ENCODE measurements around the gene HDLBP. TPM values are rescaled to one million over a fixed set of nuclear protein-coding genes. Genes with fewer than 3 reads are reported as not detected.

The HDLBP gene
- total and polyA plus RNA-seq, 12 donors: 206 to 419 (median 353) TPM

DNA sequence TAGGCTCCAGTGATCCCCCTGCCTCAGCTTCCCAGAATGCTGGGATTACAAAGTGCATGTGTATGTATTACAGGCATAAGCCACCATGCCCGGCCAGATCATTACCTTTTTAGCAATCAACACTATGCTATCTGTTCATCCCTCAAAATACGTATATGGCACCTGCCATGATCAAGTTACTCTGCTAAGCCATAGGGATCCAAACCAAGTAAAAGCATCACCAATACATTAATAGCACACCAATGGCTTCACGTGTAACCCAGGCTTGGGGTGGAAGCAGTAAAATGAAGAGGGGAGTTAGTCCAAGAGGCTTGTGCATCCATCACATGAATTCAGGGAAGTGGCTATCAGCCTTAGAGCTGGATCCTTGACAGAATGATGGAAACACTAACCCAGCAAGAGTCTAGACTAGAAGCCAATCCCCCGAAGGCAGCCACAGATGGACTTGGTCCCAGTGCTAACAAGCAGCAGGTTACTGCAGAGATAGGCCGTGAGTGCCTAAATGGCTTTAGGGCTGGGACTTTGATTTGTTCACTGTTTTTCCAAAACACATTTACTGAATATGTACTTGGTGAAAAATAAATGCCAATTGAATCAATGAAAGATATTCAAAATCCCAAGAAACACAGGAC is 11.3 kb downstream of the HDLBP start:
- peaks cover 0 to 5% (median 0%) of the 10 kb centered on the region in 9 donors for H3K36me3 ChIP-seq
- TF ChIP-seq, protein P1, sequence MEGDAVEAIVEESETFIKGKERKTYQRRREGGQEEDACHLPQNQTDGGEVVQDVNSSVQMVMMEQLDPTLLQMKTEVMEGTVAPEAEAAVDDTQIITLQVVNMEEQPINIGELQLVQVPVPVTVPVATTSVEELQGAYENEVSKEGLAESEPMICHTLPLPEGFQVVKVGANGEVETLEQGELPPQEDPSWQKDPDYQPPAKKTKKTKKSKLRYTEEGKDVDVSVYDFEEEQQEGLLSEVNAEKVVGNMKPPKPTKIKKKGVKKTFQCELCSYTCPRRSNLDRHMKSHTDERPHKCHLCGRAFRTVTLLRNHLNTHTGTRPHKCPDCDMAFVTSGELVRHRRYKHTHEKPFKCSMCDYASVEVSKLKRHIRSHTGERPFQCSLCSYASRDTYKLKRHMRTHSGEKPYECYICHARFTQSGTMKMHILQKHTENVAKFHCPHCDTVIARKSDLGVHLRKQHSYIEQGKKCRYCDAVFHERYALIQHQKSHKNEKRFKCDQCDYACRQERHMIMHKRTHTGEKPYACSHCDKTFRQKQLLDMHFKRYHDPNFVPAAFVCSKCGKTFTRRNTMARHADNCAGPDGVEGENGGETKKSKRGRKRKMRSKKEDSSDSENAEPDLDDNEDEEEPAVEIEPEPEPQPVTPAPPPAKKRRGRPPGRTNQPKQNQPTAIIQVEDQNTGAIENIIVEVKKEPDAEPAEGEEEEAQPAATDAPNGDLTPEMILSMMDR (IDR thresholded peaks at IDR 0.05): no peak
- ATAC-seq (peak in 4 of 8 donors; percentile 44 to 60 (median 54)), DNase-seq (no peak)
- intact Hi-C loops (cut with DNase I): no loop called here
- H3K27me3 ChIP-seq: no peaks in the 10 kb centered on the region
- no peak overlapping the region for H3K4me3 ChIP-seq
- H3K27ac ChIP-seq: peak overlapping the region in 2 of 10 donors; percentile 39 to 53
- H3K9me3 ChIP-seq: no peaks in the 10 kb centered on the region
- H3K4me1 ChIP-seq: peaks cover 0 to 72% (median 49%) of the 10 kb centered on the region in 9 donors
- 67 to 69% methylated on average over 5 of the region's 5 CpGs for WGBS, 2 donors

GRCh38 chr2:241302759-241303651 is 12.5 kb downstream of the HDLBP start:
- intact Hi-C loops (cut with DNase I): no loop called here
- H3K4me3 ChIP-seq: no peak overlapping the region
- peaks cover 0 to 61% (median 46%) of the 10 kb centered on the region in 9 donors for H3K4me1 ChIP-seq
- TF ChIP-seq, protein P1 (IDR thresholded peaks at IDR 0.05): no peak
- peaks cover 0 to under 1% (median 0%) of the 10 kb centered on the region in 9 donors for H3K36me3 ChIP-seq
- ATAC-seq (peak; percentile 44 to 70 (median 62)), DNase-seq (no peak)
- peak overlapping the region in 8 of 10 donors; percentile 8 to 67 (median 44) for H3K27ac ChIP-seq
- 48 to 54% methylated on average over 13 of the region's 13 CpGs for WGBS, 2 donors
- no peaks in the 10 kb centered on the region for H3K9me3 ChIP-seq
- no peaks in the 10 kb centered on the region for H3K27me3 ChIP-seq

DNA sequence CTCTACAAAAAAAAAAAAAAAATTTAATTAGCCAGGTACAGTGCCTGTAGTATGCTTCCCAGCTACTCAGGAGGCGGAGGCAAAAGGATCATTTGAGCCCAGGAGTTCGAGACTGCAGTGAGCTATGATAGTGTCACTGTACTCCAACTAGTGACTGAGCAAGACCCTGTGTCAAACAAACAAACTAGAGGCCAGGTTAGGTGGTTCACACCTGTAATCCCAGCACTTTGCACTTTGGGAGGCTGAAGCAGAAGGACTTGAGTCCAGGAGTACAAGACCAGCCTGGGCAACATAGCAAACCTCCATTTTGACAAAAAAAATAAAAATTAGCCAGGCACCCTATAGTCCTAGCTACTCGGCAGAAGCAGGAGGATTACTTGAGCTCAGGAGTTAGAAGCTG is 13.4 kb downstream of the HDLBP start:
- intact Hi-C loops (cut with DNase I): no loop called here
- Histone ChIP-seq H3K4me1 (peaks cover 0 to 61% (median 46%) of the 10 kb centered on the region in 9 donors), H3K9me3 (no peaks in the 10 kb centered on the region), H3K27me3 (no peaks in the 10 kb centered on the region), H3K4me3 (no peak overlapping the region), H3K27ac (peak overlapping the region in 6 of 10 donors; percentile 8 to 67 (median 44)), H3K36me3 (peaks cover 0 to 10% (median 0%) of the 10 kb centered on the region in 9 donors)
- 83 to 84% methylated on average over 3 of the region's 3 CpGs for WGBS, 2 donors
- ATAC-seq (no peak), DNase-seq (no peak)
- TF ChIP-seq, protein P1 (IDR thresholded peaks at IDR 0.05): no peak

DNA sequence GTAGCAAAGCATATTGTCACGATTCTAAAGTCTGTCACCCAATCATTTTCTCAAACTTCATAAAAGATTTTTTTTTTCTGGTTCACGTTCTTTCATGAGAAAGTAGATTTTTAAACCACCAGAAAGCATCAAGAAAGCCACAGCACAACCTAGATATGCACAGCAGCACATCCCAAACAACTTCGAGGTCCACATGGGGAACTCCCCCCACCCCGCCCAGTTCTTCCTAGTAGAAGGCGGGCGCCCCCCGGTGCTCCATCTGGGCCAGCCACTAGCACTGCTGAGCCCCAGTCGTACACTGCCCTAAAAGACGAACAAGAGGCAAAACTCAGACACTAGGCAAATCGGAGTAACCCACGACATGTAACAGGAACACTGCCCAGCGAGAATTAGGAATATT is 15.5 kb downstream of the HDLBP start:
- Histone ChIP-seq H3K9me3 (no peaks in the 10 kb centered on the region), H3K27ac (no peak overlapping the region), H3K36me3 (peaks cover 0 to 20% (median 0%) of the 10 kb centered on the region in 9 donors), H3K4me3 (no peak overlapping the region), H3K4me1 (peaks cover 0 to 45% (median 36%) of the 10 kb centered on the region in 9 donors), H3K27me3 (no peaks in the 10 kb centered on the region)
- TF ChIP-seq, protein P1 (IDR thresholded peaks at IDR 0.05): no peak
- 79 to 84% methylated on average over 12 of the region's 12 CpGs for WGBS, 2 donors
- DNase-seq (no peak), ATAC-seq (no peak)
- intact Hi-C loops (cut with DNase I): no loop called here

Measured in heart right ventricle (tissue), 16 donors.